HG03354 (cell line): ENCODE results near the gene PIP5K1C.

Experiments
- ATAC-seq: cut with Tn5 transposase; IDR thresholded peaks from one replicate; pipeline ENCODE4 v1.9.1; 2021; ENCODE audit warnings: mild to moderate bottlenecking; ENCODE audit not compliant: unreplicated experiment, poor library complexity, severe bottlenecking

Gene PIP5K1C

GRCh38 chr19:3665681-3666544 is 34.4 kb downstream of the PIP5K1C start:
- peak; percentile 51 for ATAC-seq

GRCh38 chr19:3664879-3665642 is 35.2 kb downstream of the PIP5K1C start:
- no peak for ATAC-seq

GRCh38 chr19:3663838-3664237 is 36.4 kb downstream of the PIP5K1C start:
- no peak for ATAC-seq

- no peak for ATAC-seq
Observed at GRCh38 chr19:3661284-3662238, 38.7 kb downstream of the PIP5K1C start.

- ATAC-seq: no peak
Observed at GRCh38 chr19:3660493-3661219, 39.6 kb downstream of the PIP5K1C start.

GRCh38 chr19:3659746-3660112 is 40.5 kb downstream of the PIP5K1C start:
- no peak for ATAC-seq

- no peak for ATAC-seq
Observed at GRCh38 chr19:3658870-3659745, 41.2 kb downstream of the PIP5K1C start.

- ATAC-seq: no peak
Observed at GRCh38 chr19:3658004-3658869, 42.0 kb downstream of the PIP5K1C start.

GRCh38 chr19:3657395-3657769 is 42.9 kb downstream of the PIP5K1C start:
- no peak for ATAC-seq

GRCh38 chr19:3656747-3657394 is 43.4 kb downstream of the PIP5K1C start:
- ATAC-seq: no peak

- ATAC-seq: no peak
Observed at GRCh38 chr19:3656073-3656746, 44.1 kb downstream of the PIP5K1C start.

GRCh38 chr19:3655402-3656072 is 44.7 kb downstream of the PIP5K1C start:
- ATAC-seq: no peak

- ATAC-seq: no peak
Observed at GRCh38 chr19:3653865-3654513, 46.3 kb downstream of the PIP5K1C start.

- ATAC-seq: no peak
Observed at GRCh38 chr19:3653081-3653795, 47.0 kb downstream of the PIP5K1C start.

GRCh38 chr19:3652422-3652821 is 47.8 kb downstream of the PIP5K1C start:
- ATAC-seq: no peak
